ENCODE results near the gene EIF3B.

DNA sequence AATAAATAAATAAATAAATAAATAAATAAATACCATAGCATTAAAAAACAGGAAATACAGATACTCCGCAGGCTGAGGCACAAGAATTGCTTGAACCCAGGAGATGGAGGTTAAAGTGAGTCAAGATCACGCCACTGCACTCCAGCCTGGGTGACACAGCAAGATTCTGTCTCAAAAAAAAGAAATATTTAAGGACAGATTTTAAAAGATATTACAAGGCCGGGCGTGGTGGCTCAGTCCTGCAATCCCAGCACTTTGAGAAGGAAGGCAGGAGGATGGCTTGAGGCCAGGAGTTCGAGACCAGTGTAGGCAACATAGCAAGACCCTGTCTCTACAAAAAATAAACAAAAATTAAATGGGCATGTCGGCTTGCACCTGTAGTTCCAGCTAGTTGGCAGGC, 22.9 kb upstream of the EIF3B start:
- no peak for TF ChIP-seq POLR2A (IDR thresholded peaks at IDR 0.05)
- TF ChIP-seq, protein P1, sequence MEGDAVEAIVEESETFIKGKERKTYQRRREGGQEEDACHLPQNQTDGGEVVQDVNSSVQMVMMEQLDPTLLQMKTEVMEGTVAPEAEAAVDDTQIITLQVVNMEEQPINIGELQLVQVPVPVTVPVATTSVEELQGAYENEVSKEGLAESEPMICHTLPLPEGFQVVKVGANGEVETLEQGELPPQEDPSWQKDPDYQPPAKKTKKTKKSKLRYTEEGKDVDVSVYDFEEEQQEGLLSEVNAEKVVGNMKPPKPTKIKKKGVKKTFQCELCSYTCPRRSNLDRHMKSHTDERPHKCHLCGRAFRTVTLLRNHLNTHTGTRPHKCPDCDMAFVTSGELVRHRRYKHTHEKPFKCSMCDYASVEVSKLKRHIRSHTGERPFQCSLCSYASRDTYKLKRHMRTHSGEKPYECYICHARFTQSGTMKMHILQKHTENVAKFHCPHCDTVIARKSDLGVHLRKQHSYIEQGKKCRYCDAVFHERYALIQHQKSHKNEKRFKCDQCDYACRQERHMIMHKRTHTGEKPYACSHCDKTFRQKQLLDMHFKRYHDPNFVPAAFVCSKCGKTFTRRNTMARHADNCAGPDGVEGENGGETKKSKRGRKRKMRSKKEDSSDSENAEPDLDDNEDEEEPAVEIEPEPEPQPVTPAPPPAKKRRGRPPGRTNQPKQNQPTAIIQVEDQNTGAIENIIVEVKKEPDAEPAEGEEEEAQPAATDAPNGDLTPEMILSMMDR (IDR thresholded peaks at IDR 0.05) = no peak
- TF ChIP-seq EP300 (IDR thresholded peaks at IDR 0.05) = no peak
